Stimulated activated CD8-positive, alpha-beta memory T cell treated with anti-CD3 and anti-CD28 coated beads, Interleukin-12 subunit alpha, Interleukin-12 subunit beta, amount 100 ng/mL, for 4 hours (primary cell): ENCODE data around the gene CANT1.

Experiments used
- DNase-seq: peaks from one replicate; pipeline ENCODE4 v3.0.0-alpha.2; 2020; ENCODE audit warnings: low read depth

The CANT1 gene

GRCh38 chr17:79007504-79008381 lies 1.8 kb downstream of the CANT1 start:
- DNase-seq: no peak

GRCh38 chr17:79006794-79007503 lies 2.6 kb downstream of the CANT1 start:
- no peak for DNase-seq

- DNase-seq: no peak
Measured at GRCh38 chr17:79006046-79006445, 3.5 kb downstream of the CANT1 start.

GRCh38 chr17:79005063-79005861 lies 4.3 kb downstream of the CANT1 start:
- no peak for DNase-seq

- no peak for DNase-seq
Measured at GRCh38 chr17:79003661-79004411, 5.7 kb downstream of the CANT1 start.

- DNase-seq: no peak
Measured at GRCh38 chr17:79002796-79003593, 6.6 kb downstream of the CANT1 start.

GRCh38 chr17:79002291-79002690 lies 7.3 kb downstream of the CANT1 start:
- no peak for DNase-seq

- DNase-seq: no peak
Measured at GRCh38 chr17:79001190-79002020, 8.2 kb downstream of the CANT1 start.

GRCh38 chr17:79000396-79001189 lies 9.0 kb downstream of the CANT1 start:
- no peak for DNase-seq

- no peak for DNase-seq
Measured at GRCh38 chr17:78999947-79000395, 9.6 kb downstream of the CANT1 start.

GRCh38 chr17:78999056-78999768 lies 10.4 kb downstream of the CANT1 start:
- no peak for DNase-seq

GRCh38 chr17:78998311-78999055 lies 11.1 kb downstream of the CANT1 start:
- DNase-seq: no peak

- DNase-seq: no peak
Measured at GRCh38 chr17:78997881-78998280, 11.7 kb downstream of the CANT1 start.

GRCh38 chr17:78997231-78997741 lies 12.3 kb downstream of the CANT1 start:
- DNase-seq: no peak

- no peak for DNase-seq
Measured at GRCh38 chr17:78996781-78997201, 12.8 kb downstream of the CANT1 start.

- no peak for DNase-seq
Measured at GRCh38 chr17:78995761-78996451, 13.7 kb downstream of the CANT1 start.
